GM21576 (cell line): Measurements from ENCODE around the gene FBXO22.
"Not testable (repeated sequence)": the region's sequence is repeated elsewhere in the genome, so short reads cannot be mapped to it uniquely, and the experiment has no call there.

Source experiments
- ATAC-seq: cut with Tn5 transposase; IDR thresholded peaks from one replicate; pipeline ENCODE4 v1.9.1; 2021; ENCODE audit warnings: mild to moderate bottlenecking, moderate library complexity; ENCODE audit not compliant: unreplicated experiment

Gene FBXO22

GRCh38 chr15:75903331-75904239 lies at the start of gene FBXO22:
Gene FBXO22 (plus strand): TSS chr15:75903878. CDS start chr15:75903964, 86 bp downstream.
- peak; percentile 94 for ATAC-seq

- ATAC-seq: no peak
Measured at GRCh38 chr15:75857886-75858285, 45.8 kb upstream of the FBXO22 start.

GRCh38 chr15:75861750-75862402 lies 41.8 kb upstream of the FBXO22 start:
- no peak for ATAC-seq

GRCh38 chr15:75862796-75863195 lies 40.9 kb upstream of the FBXO22 start:
- no peak for ATAC-seq

- ATAC-seq: no peak
Measured at GRCh38 chr15:75864213-75865059, 39.2 kb upstream of the FBXO22 start.

- ATAC-seq: not testable (repeated sequence)
Measured at GRCh38 chr15:75866045-75866444, 37.6 kb upstream of the FBXO22 start.

- no peak for ATAC-seq
Measured at GRCh38 chr15:75866916-75867315, 36.8 kb upstream of the FBXO22 start.

- no peak for ATAC-seq
Measured at GRCh38 chr15:75867449-75867848, 36.2 kb upstream of the FBXO22 start.

- no peak for ATAC-seq
Measured at GRCh38 chr15:75868019-75868418, 35.7 kb upstream of the FBXO22 start.

- no peak for ATAC-seq
Measured at GRCh38 chr15:75869446-75869845, 34.2 kb upstream of the FBXO22 start.

- not testable (repeated sequence) for ATAC-seq
Measured at GRCh38 chr15:75871589-75871988, 32.1 kb upstream of the FBXO22 start.

GRCh38 chr15:75872403-75872990 lies 31.2 kb upstream of the FBXO22 start:
- no peak for ATAC-seq

GRCh38 chr15:75884041-75884440 lies 19.6 kb upstream of the FBXO22 start:
- no peak for ATAC-seq

- no peak for ATAC-seq
Measured at GRCh38 chr15:75887178-75887577, 16.5 kb upstream of the FBXO22 start.

- no peak for ATAC-seq
Measured at GRCh38 chr15:75891895-75892294, 11.8 kb upstream of the FBXO22 start.

- no peak for ATAC-seq
Measured at GRCh38 chr15:75895731-75896130, 7.9 kb upstream of the FBXO22 start.

GRCh38 chr15:75900577-75900976 lies 3.1 kb upstream of the FBXO22 start:
- ATAC-seq: no peak

GRCh38 chr15:75902129-75902557 lies 1.5 kb upstream of the FBXO22 start:
- no peak for ATAC-seq

GRCh38 chr15:75905231-75905630 lies 1.6 kb downstream of the FBXO22 start:
- no peak for ATAC-seq

- not testable (repeated sequence) for ATAC-seq
Measured at GRCh38 chr15:75910355-75910754, 6.7 kb downstream of the FBXO22 start.

GRCh38 chr15:75916978-75917377 lies 13.3 kb downstream of the FBXO22 start:
- no peak for ATAC-seq
